ENCODE results near the gene AUP1.

AUP1 gene

DNA sequence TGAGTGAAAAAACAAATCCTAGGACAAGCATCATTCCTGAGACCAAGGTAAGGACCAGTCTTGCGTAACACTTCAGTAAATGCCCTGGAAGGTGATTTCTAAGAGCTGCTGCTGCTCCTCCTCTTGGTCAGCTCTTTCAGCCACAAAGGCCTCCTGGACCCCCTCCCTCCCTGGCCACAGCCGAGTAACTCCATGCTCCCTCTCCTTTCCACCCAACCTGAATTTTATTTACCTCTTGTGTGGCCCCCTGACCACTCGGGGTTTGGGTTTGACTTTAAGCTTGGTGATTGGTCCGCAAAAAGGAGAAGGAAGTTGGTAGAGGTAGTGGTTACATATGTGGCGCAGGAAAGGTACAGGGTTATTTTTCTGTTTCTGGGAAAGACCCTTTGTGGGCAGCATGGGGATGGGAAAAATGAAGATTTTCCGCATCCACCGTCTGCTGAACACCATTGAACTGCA is 9.4 kb upstream of the AUP1 start:
- H3K9me3 Mint-ChIP-seq, result no peaks in the 10 kb centered on the region
- H3K27ac Mint-ChIP-seq (ENCODE audit: low read depth), result no peak overlapping the region
- no peaks in the 10 kb centered on the region for H3K4me1 Mint-ChIP-seq
- DNase-seq (ENCODE audit: low spot score in 2 of 2), result no peak
- no peak overlapping the region for H3K4me3 Mint-ChIP-seq
- peaks cover 49% of the 10 kb centered on the region for H3K27me3 Mint-ChIP-seq
- no peak for ATAC-seq (replicated peaks; ENCODE audit: extremely low read depth, poor library complexity, severe bottlenecking)
- H3K36me3 Mint-ChIP-seq (ENCODE audit: insufficient read depth), result peaks cover 1% of the 10 kb centered on the region

DNA sequence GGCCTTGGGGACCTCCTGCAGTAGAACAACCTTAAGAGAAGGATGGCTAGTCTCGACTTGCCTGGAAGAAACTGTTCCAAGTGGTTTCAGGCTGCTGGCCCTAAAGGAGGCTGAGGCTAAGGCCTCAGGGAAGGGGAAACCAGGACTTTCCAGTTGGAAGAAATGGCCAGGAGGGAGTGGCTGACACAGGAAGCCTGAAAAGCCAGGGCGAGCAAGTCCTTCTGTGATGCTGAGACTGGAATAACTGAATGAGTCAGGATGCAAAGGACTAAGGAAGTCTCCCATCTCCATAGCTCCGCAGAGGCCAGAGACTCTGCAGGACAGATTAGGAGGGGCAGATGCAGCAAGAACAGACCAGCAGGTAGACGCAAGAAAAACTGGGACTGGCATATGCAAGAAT is 7.6 kb upstream of the AUP1 start:
- Mint-ChIP-seq H3K4me3 (no peak overlapping the region), H3K4me1 (peaks cover 5% of the 10 kb centered on the region), H3K27me3 (peaks cover 35% of the 10 kb centered on the region), H3K36me3 (ENCODE audit: insufficient read depth) (peaks cover 3% of the 10 kb centered on the region), H3K27ac (ENCODE audit: low read depth) (no peak overlapping the region), H3K9me3 (no peaks in the 10 kb centered on the region)
- ATAC-seq (replicated peaks; ENCODE audit: extremely low read depth, poor library complexity, severe bottlenecking) (no peak), DNase-seq (ENCODE audit: low spot score in 2 of 2) (no peak)

DNA sequence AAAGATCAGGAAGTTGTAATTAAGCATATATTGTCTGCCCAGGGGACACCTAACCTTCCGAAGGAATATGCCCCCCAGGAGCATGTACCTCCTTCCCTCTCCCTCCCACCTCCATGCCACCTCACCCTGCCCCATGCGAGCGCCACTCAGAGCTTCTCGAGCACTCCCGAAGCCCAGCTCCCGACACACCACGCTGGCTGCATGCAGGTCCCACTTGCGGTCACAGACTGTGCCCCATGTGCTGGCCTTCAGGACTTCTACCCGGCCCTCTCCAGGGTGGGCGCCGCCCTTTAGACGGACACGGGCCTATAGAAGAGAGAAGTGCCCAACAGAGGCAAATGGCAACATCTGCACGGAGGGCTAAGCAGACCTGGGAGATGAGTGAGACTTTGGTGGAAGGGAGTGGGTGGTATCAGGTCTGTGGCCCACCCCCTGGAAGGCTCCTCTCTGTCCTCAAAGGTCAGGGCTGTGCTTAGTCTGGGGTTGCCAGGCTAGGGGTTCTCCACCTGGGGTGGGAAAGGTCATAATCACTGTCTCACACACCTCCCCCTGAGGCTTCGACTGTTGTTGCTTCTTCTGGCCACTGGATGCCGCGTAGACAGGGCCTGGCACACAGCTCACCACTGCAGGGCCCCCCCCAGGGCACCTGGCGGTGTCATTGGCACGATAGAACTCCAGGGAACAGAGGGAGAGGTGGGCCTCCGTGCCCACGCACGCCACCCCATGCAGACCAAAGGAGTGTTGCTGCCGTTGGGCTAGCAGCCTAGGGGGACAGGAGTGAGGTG is 6.9 kb upstream of the AUP1 start:
- peaks cover 3% of the 10 kb centered on the region for H3K36me3 Mint-ChIP-seq (ENCODE audit: insufficient read depth)
- no peak overlapping the region for H3K27ac Mint-ChIP-seq (ENCODE audit: low read depth)
- no peaks in the 10 kb centered on the region for H3K9me3 Mint-ChIP-seq
- no peak for DNase-seq (ENCODE audit: low spot score in 2 of 2)
- H3K4me1 Mint-ChIP-seq, result peaks cover 13% of the 10 kb centered on the region
- peaks cover 32% of the 10 kb centered on the region for H3K27me3 Mint-ChIP-seq
- ATAC-seq (replicated peaks; ENCODE audit: extremely low read depth, poor library complexity, severe bottlenecking), result no peak
- no peak overlapping the region for H3K4me3 Mint-ChIP-seq

DNA sequence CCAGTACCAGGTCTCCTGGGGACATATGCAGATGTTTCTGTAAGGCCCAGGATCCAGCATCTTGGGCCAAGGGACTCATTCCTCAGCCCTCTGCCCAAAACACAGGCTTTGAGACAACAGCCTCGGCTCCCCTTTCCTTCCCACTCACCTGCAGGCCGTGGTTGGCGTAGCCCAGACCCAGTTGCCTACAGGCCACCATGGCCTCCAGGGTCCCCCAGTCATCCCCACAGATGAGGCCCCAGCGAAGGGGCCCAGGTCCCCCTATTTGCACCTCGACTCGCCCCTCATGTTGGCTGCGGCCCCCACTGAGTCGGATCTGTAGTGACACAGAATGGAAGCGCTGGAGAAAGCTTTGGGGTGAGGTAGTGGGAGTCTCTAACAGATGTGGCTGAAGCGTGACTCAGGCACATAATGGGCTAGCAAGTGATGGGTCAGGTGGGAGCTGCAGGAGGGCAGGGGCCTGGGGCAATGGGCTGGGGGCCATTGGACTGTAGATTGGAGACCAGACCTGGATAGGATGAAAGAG is 6.0 kb upstream of the AUP1 start:
- peaks cover 3% of the 10 kb centered on the region for H3K36me3 Mint-ChIP-seq (ENCODE audit: insufficient read depth)
- peaks cover 32% of the 10 kb centered on the region for H3K27me3 Mint-ChIP-seq
- no peak overlapping the region for H3K27ac Mint-ChIP-seq (ENCODE audit: low read depth)
- ATAC-seq (replicated peaks; ENCODE audit: extremely low read depth, poor library complexity, severe bottlenecking) (no peak), DNase-seq (ENCODE audit: low spot score in 2 of 2) (no peak)
- no peak overlapping the region for H3K4me3 Mint-ChIP-seq
- H3K9me3 Mint-ChIP-seq, result no peaks in the 10 kb centered on the region
- H3K4me1 Mint-ChIP-seq, result peaks cover 22% of the 10 kb centered on the region

DNA sequence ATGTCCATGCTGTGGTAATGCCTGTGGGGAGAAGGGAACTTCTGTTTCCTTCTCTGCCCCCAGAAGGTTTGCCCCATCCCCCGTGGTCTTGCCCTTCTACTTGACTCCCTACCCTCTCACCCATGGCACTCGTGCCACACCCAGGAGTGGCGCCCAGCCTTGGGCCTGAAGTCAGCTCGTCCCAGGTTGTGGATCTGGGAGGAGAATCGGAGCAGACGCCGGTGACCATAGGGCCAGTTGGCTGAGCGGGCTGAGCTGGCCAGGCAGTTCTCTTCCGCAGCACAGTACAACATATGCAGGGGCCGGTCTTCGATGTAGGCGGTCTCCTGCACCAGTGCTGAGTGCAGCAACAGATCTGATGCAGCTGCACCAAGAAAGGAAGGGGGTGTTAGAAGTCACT is 4.9 kb upstream of the AUP1 start:
- H3K27me3 Mint-ChIP-seq, result peaks cover 26% of the 10 kb centered on the region
- DNase-seq (ENCODE audit: low spot score in 2 of 2) (no peak), ATAC-seq (replicated peaks; ENCODE audit: extremely low read depth, poor library complexity, severe bottlenecking) (no peak)
- H3K4me1 Mint-ChIP-seq, result peaks cover 24% of the 10 kb centered on the region
- no peak overlapping the region for H3K4me3 Mint-ChIP-seq
- no peak overlapping the region for H3K27ac Mint-ChIP-seq (ENCODE audit: low read depth)
- H3K36me3 Mint-ChIP-seq (ENCODE audit: insufficient read depth), result peaks cover 9% of the 10 kb centered on the region
- no peaks in the 10 kb centered on the region for H3K9me3 Mint-ChIP-seq

DNA sequence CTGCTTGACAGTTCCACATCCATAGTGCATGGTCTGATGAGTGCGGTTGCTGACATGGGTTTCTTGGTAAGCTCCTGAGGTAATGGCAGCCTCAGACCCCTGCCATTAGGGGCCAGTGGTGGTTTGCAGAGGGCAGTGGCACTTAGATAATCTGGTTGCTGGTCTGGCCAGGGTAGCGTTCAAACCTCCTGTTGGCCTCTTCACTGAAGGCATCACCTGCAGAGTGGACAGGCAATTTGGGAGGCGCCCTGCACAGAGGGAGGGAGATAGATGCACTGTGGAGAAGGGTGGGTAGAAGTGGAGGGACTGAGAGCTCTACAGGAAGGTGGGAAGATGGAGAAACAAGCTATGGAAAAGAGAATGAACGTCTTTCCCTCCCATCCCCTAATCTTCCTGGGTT is 4.0 kb upstream of the AUP1 start:
- no peak for DNase-seq (ENCODE audit: low spot score in 2 of 2)
- Mint-ChIP-seq H3K27ac (ENCODE audit: low read depth) (no peak overlapping the region), H3K4me1 (peaks cover 31% of the 10 kb centered on the region), H3K36me3 (ENCODE audit: insufficient read depth) (peaks cover 16% of the 10 kb centered on the region), H3K27me3 (peaks cover 16% of the 10 kb centered on the region), H3K9me3 (no peaks in the 10 kb centered on the region), H3K4me3 (no peak overlapping the region)
- ATAC-seq (replicated peaks; ENCODE audit: extremely low read depth, poor library complexity, severe bottlenecking), result no peak

DNA sequence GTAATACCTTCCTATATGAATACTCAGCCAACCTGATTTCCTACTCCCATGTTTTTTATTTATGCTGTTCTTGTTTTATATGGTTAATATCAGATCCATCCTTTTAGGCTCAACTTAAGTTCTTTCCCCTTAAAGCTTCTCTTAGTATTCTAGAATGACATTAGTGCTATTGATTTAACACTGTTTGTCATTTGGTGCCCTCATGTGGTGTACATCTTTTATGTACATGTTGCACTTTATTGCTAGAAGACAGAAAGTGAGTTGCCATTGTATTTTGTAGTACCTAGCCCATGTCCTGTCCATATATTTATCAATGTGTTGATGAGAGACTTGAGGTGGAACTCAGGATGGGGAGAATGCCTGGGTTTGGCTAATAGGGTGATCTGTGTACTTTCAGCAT is 2.7 kb upstream of the AUP1 start:
- peak overlapping the region; percentile 73 for H3K27ac Mint-ChIP-seq (ENCODE audit: low read depth)
- no peak for ATAC-seq (replicated peaks; ENCODE audit: extremely low read depth, poor library complexity, severe bottlenecking)
- DNase-seq (ENCODE audit: low spot score in 2 of 2), result no peak
- peaks cover 22% of the 10 kb centered on the region for H3K36me3 Mint-ChIP-seq (ENCODE audit: insufficient read depth)
- H3K4me3 Mint-ChIP-seq, result peak overlapping the region; percentile 29
- H3K27me3 Mint-ChIP-seq, result peaks cover 4% of the 10 kb centered on the region
- H3K9me3 Mint-ChIP-seq, result no peaks in the 10 kb centered on the region
- peaks cover 38% of the 10 kb centered on the region for H3K4me1 Mint-ChIP-seq

DNA sequence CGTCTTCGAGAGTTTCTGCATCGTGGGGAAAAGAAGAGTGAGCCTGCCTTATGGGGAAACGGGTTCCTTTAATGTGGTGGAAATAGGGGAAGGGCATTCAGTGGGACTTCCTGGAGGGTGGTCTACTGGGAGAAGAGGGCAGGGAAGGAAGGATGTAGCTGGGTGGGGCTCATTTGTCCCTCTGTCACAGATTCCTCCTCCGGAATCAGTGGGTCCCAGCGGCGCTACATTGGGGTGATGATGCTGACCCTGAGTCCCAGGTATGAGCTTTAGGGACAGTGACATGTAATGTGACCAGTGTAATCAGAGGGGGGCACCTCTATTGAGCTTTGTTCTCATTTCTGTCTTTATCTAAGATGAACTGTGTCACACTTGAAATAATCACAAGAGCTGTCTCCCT is 2.2 kb upstream of the AUP1 start:
- no peaks in the 10 kb centered on the region for H3K27me3 Mint-ChIP-seq
- ATAC-seq (replicated peaks; ENCODE audit: extremely low read depth, poor library complexity, severe bottlenecking) (no peak), DNase-seq (ENCODE audit: low spot score in 2 of 2) (no peak)
- peak overlapping the region; percentile 29 for H3K4me3 Mint-ChIP-seq
- H3K4me1 Mint-ChIP-seq, result peaks cover 40% of the 10 kb centered on the region
- peak overlapping the region; percentile 73 for H3K27ac Mint-ChIP-seq (ENCODE audit: low read depth)
- H3K36me3 Mint-ChIP-seq (ENCODE audit: insufficient read depth), result peaks cover 25% of the 10 kb centered on the region
- H3K9me3 Mint-ChIP-seq, result no peaks in the 10 kb centered on the region

DNA sequence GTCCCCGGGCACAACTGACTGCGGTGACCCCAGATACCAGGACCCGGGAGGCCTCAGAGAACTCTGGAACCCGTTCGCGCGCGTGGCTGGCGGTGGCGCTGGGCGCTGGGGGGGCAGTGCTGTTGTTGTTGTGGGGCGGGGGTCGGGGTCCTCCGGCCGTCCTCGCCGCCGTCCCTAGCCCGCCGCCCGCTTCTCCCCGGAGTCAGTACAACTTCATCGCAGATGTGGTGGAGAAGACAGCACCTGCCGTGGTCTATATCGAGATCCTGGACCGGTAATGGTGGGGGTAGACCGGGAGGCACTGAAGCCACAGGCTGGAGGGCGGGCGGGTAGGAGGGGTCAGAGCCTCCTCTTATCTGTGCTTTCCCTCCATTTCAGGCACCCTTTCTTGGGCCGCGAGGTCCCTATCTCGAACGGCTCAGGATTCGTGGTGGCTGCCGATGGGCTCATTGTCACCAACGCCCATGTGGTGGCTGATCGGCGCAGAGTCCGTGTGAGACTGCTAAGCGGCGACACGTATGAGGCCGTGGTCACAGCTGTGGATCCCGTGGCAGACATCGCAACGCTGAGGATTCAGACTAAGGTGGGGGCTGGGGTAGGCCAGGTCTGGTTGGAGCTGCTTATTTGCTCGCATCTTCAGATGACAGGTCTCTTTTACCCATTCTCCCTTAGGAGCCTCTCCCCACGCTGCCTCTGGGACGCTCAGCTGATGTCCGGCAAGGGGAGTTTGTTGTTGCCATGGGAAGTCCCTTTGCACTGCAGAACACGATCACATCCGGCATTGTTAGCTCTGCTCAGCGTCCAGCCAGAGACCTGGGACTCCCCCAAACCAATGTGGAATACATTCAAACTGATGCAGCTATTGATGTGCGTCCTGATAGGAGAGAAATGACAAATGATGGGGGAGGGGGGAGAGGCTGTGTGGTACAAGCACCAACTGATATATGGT is 1.0 kb upstream of the AUP1 start:
- Mint-ChIP-seq H3K4me1 (peaks cover 47% of the 10 kb centered on the region), H3K4me3 (peak overlapping the region; percentile 88), H3K27ac (ENCODE audit: low read depth) (peak overlapping the region; percentile 93), H3K36me3 (ENCODE audit: insufficient read depth) (peaks cover 31% of the 10 kb centered on the region), H3K9me3 (no peaks in the 10 kb centered on the region), H3K27me3 (no peaks in the 10 kb centered on the region)
- DNase-seq (ENCODE audit: low spot score in 2 of 2) (peak in 1 of 2 donors; percentile 72), ATAC-seq (replicated peaks; ENCODE audit: extremely low read depth, poor library complexity, severe bottlenecking) (peak; percentile 66)

DNA sequence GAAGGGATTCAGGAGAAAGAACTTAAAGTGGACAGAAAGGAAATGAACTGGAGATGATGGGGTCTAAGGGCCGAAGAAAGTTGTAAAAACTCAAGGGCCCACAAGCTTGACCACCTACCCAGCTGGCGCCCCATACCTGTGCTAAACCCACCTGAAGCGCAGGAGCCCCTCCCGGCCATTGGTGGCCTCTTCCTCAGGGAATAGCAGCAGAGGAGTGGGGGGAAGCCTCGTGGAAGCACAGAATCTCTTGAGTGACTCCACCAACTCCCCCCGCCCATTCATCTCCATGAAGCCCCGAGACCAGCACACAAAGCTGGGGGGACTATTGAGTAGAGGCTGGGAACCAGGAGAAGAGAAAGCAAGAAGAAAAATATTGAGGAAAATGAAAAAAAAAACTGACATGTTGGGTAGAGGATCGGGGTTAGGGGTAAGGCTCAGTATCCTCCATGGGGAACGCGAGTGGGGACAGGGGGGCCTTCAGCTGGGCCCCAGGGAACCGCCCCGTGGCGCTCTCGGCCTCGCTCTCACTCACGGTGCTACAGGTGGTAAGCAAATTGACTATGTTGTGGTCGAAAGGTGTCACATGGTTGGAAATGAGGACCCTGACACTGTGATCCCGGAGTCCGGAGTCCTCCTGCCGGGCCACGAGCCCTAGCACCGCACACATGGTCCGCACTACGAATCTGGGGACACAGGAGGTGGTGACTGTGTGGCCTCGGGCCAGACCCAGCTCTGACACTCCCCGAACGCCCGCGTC is 728 bp downstream of the AUP1 start:
- peaks cover 31% of the 10 kb centered on the region for H3K36me3 Mint-ChIP-seq (ENCODE audit: insufficient read depth)
- H3K9me3 Mint-ChIP-seq, result no peaks in the 10 kb centered on the region
- peaks cover 47% of the 10 kb centered on the region for H3K4me1 Mint-ChIP-seq
- DNase-seq (ENCODE audit: low spot score in 2 of 2) (no peak), ATAC-seq (replicated peaks; ENCODE audit: extremely low read depth, poor library complexity, severe bottlenecking) (no peak)
- no peaks in the 10 kb centered on the region for H3K27me3 Mint-ChIP-seq
- H3K27ac Mint-ChIP-seq (ENCODE audit: low read depth), result peak overlapping the region; percentile 93
- H3K4me3 Mint-ChIP-seq, result peak overlapping the region; percentile 88

DNA sequence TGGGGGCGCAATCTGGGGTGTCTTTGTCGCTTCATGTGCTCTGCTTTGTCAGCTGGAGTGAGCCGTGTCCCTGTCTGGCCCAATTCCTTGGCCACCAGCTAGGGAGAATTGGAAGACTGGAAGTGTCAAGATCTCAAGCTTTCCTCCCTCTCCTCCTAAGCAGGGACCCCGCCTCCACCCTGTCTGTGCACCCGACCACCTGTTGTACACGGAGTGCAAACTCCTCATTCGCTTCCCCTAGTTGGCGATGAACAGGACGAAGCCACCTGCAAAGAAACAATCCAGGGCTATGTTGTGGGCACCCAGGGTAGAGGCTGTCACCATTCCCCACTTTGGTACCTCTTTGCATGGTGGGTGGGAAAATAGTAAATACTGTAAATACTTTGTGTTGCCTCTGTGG is 1.8 kb downstream of the AUP1 start:
- Mint-ChIP-seq H3K27ac (ENCODE audit: low read depth) (peak overlapping the region; percentile 93), H3K27me3 (no peaks in the 10 kb centered on the region), H3K36me3 (ENCODE audit: insufficient read depth) (peaks cover 29% of the 10 kb centered on the region), H3K9me3 (no peaks in the 10 kb centered on the region), H3K4me3 (peak overlapping the region; percentile 88), H3K4me1 (peaks cover 47% of the 10 kb centered on the region)
- no peak for DNase-seq (ENCODE audit: low spot score in 2 of 2)
- no peak for ATAC-seq (replicated peaks; ENCODE audit: extremely low read depth, poor library complexity, severe bottlenecking)

DNA sequence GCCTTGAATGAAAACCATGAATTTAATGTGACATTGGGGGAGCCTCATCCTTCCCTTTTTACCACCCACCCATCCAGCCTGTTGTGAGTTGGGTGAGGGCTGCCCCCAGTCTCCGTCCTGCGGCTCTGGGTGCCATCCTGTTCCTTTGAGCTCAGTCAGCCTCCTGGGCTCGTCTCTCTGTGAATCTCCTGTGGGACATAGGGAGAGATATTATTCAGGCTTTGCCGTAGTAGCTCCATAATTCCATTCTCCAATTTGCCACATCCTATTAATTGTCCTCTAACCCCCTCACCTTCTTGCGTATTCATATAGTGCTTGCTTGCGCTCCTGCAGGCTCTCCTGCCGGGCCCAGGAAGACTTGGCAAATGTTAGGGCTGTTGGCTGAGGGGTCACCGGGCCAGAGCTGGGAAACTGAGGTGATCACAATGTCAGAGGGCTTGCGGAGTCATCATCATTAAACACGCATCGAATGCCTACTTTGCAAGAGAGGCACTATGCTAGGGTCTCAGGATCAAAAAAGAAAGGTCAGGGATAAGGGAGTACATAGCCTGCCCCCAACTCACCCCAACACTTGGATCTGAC is 2.8 kb downstream of the AUP1 start:
- ATAC-seq (replicated peaks; ENCODE audit: extremely low read depth, poor library complexity, severe bottlenecking), result no peak
- Mint-ChIP-seq H3K36me3 (ENCODE audit: insufficient read depth) (peaks cover 29% of the 10 kb centered on the region), H3K4me1 (peaks cover 38% of the 10 kb centered on the region), H3K27me3 (no peaks in the 10 kb centered on the region), H3K9me3 (no peaks in the 10 kb centered on the region), H3K4me3 (no peak overlapping the region), H3K27ac (ENCODE audit: low read depth) (no peak overlapping the region)
- DNase-seq (ENCODE audit: low spot score in 2 of 2), result no peak

All from central memory CD8-positive, alpha-beta T cell (primary cell).